NK-92 (cell line): ENCODE measurements around the gene NCOR2.

ENCODE experiments used
- DNase-seq: peaks from one replicate; lab custom pipeline; 2025; ENCODE audit not compliant: unreplicated experiment; lab: John Stamatoyannopoulos, UW

The NCOR2 gene

GRCh38 chr12:124544983-124545382 lies 22.4 kb downstream of the NCOR2 start:
- DNase-seq = no peak

GRCh38 chr12:124544311-124544970 lies 23.0 kb downstream of the NCOR2 start:
- no peak for DNase-seq

GRCh38 chr12:124543590-124544310 lies 23.7 kb downstream of the NCOR2 start:
- DNase-seq = no peak

- no peak for DNase-seq
Measured at GRCh38 chr12:124543052-124543589, 24.3 kb downstream of the NCOR2 start.

- DNase-seq = no peak
Measured at GRCh38 chr12:124542021-124542949, 25.1 kb downstream of the NCOR2 start.

- DNase-seq = no peak
Measured at GRCh38 chr12:124541322-124541721, 26.1 kb downstream of the NCOR2 start.

- DNase-seq = no peak
Measured at GRCh38 chr12:124539084-124540041, 28.0 kb downstream of the NCOR2 start.

GRCh38 chr12:124538194-124539082 lies 29.0 kb downstream of the NCOR2 start:
- no peak for DNase-seq

- no peak for DNase-seq
Measured at GRCh38 chr12:124537525-124538193, 29.8 kb downstream of the NCOR2 start.

- DNase-seq = no peak
Measured at GRCh38 chr12:124536641-124537040, 30.8 kb downstream of the NCOR2 start.

- DNase-seq = no peak
Measured at GRCh38 chr12:124534776-124535740, 32.4 kb downstream of the NCOR2 start.

GRCh38 chr12:124533456-124533855 lies 34.0 kb downstream of the NCOR2 start:
- no peak for DNase-seq

- no peak for DNase-seq
Measured at GRCh38 chr12:124532967-124533366, 34.4 kb downstream of the NCOR2 start.

GRCh38 chr12:124532331-124532750 lies 35.1 kb downstream of the NCOR2 start:
- DNase-seq = no peak

GRCh38 chr12:124531906-124532305 lies 35.5 kb downstream of the NCOR2 start:
- no peak for DNase-seq

GRCh38 chr12:124531281-124531745 lies 36.1 kb downstream of the NCOR2 start:
- no peak for DNase-seq

- DNase-seq = no peak
Measured at GRCh38 chr12:124530637-124531263, 36.7 kb downstream of the NCOR2 start.
